Measurements from ENCODE around the gene KATNB1. TPM values are rescaled to one million over a fixed set of nuclear protein-coding genes. Genes with fewer than 3 reads are reported as not detected.

Gene KATNB1
- total and polyA plus RNA-seq, 2 of the 8 experiments (the other 6 are each of a cell fraction or from before 2014, with no cell fraction given): 50.2 to 60.4 TPM

GRCh38 chr16:57732714-57733113 lies 2.9 kb upstream of the KATNB1 start (continued):
- TF ChIP-seq RFX5 (IDR thresholded peaks at IDR 0.05; ENCODE audit: borderline replicate concordance, low read depth, low read length) (no peak), USF2 (IDR thresholded peaks at IDR 0.05; ENCODE audit: low read length) (no peak), GABPA (IDR thresholded peaks at IDR 0.05; ENCODE audit: borderline replicate concordance, insufficient read depth, low read length) (no peak), CTBP2 (IDR thresholded peaks at IDR 0.05; ENCODE audit: borderline replicate concordance, insufficient read depth, insufficient read length, low read length) (no peak), BRCA1 (IDR thresholded peaks at IDR 0.05; ENCODE audit: low read depth, low read length) (no peak), RAD21 (IDR thresholded peaks at IDR 0.05 in 1 of 2, conservative IDR thresholded peaks at IDR 0.05 in 1 of 2; ENCODE audit: low read depth in 2 of 2, low read length in 2 of 2) (no peak), SP2 (IDR thresholded peaks at IDR 0.05; ENCODE audit: low read length) (no peak), BCL11A (IDR thresholded peaks at IDR 0.05; ENCODE audit: low read depth in 2 of 2, low read length in 2 of 2) (no peak)

Measured in H1 (cell line).